Amygdala (tissue), 56 donors: ENCODE measurements around the gene GJA1.
"Not testable (repeated sequence)": the region's sequence is repeated elsewhere in the genome, so short reads cannot be mapped to it uniquely, and the experiment has no call there.

Experiments used
- DNase-seq, 56 donors: peaks; one replicate each; lab custom pipeline; 2025; lab: John Stamatoyannopoulos, UW

Gene GJA1

DNA sequence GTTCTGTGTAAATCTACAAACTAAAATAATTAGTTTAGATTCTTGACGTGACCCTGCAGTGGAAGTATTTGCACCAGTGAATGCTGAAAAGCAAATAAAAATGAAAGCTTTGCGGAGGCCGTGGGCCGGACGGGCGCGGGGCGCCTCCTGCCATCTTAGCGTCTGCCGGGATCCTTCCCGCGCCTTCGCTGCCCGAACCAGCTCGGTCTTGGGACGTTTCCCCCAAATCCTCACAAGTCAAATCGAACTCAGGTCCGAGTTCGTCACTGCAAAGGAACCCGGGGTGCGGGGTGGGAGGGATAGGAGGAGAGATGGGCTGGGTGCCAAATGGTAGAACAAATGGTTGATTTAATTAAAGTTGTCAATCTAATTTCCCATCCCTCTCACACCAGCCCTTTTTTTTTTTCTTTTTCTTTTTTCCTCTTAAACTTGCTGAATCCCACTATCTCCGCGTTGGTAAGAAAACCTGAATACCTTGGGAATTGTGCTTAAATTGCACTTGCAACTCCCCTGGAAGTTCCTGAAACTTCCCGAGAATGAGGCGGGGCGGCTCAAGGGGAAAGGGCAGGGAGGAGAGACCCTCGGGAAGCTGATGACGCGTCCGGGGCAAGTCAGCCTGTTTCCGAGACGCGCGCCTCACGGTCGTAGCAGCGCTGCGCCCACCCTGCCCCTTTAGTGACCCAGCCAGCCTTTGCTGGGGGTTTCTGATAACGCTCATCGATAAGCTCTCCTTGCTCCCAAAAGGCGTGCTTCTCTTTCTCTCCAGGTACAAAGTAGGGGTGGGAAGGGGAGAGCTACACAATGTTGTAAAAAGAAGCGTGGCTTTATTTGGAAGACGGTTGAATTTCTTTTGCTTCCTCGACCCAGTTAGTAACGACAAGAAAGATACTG is 1.8 kb downstream of the GJA1 start:
- peak in 4 of 56 donors; percentile 5 to 22 (median 11) for DNase-seq

DNA sequence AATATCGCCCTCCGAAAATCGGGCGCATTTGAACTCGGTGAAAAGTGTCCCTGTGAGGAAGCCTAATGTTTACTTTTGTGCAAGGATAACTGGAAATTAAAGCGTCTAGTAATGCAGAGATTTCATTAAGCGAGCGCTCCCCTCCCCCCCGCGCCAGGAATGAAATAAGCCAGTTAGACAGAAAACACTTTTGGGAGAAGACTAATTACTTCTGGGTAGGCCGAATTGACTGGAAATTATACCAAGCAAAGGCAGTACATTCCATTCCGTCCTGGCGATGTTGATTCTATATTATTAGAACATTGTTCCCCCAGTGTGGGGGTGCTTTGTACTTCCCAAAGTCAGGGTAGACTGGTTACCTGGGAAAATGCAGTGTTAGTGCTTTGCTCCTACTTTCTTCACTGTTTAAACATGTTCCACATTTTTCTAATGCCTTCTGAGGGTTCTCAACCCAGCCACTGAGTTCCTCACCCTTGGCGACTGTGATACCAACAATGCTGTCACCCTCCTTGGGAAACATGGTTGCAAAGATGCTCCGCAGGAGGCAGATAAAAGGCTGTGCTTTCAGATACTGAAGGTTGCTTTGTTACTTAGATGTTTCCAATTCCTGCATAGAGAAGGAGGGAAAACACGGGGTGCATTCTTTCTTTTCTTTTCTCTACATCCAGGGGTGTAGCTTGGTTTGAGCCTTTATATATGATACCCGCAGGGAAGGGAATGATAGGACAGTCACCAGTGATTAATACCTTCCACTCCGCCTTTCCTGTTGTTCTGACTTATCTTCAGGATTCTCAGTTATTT is 2.6 kb downstream of the GJA1 start:
- DNase-seq: peak in 1 of 56 donors; percentile 8

DNA sequence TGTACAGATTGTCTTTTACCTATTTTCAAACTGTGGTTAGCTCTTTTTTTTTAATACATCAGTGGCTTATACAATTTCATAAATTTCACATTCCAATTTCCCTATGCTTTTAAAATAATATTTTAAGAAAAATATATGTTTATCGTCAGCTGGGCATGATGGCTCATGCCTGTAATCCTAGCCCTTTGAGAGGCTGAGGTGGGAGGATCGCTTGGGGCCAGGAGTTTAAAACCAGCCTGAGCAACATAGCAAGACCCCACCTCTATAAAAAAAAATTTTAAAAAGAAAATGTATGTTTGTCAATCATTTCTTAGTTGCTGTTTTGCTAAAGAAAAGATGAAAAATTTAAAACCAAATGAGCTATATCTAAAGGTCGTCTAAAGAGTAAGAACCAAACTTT is 3.4 kb downstream of the GJA1 start:
- DNase-seq: no peak

DNA sequence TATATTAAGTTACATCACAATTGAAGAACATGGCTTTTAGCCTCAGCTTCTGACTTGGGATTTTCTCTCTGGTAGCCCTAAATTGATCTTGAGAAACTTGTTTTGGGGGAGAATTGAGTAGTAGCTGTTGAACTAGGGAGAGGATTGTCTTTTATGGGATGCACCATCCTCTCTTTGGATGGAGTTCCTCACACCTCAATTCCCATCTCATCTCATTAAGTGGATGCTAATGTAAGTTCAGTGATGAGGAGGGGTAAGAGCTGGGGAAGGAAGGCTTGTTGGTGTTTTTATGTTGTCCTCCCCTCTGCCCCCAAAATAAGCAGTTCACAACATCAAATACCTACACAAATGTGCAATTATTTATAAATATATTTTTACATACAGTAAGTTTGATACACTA is 4.0 kb downstream of the GJA1 start:
- DNase-seq: no peak

DNA sequence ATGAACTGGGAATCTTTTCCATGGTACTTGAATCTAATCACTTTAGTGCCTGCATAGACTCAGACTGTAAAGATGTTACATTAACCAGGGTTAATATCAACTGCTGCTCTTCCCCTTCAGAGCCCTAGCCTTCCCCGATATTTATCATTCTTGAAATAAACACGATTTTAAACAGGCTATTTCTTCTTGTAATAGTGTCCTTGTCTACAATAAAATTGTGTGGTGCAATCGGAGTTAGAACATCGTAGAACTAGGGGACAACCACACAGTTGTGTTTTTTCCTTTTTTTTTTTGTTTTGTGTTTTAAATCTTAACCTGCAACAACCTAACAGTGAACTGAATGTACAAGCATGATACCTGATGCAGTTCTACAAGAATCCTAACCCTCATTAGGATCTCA is 4.5 kb downstream of the GJA1 start:
- DNase-seq: no peak

DNA sequence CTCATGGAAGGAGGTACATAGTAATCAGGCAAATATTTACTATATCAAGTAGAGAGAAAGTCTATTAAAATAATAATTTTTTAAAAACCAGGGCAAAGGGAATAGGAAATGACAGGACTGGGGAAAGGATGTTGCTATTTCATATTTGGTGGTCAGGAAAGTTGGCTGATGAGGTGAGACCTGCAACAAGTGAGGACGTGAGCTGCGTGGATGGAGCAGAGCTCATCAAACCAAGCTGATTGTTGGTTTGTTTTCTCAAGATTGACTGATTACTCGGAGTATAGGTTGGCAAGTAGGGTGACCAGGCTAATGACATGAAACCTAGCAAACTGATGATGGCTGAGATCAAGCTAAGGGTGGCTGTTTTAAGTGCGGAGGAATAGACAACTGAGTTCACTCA is 6.0 kb downstream of the GJA1 start:
- DNase-seq: no peak

DNA sequence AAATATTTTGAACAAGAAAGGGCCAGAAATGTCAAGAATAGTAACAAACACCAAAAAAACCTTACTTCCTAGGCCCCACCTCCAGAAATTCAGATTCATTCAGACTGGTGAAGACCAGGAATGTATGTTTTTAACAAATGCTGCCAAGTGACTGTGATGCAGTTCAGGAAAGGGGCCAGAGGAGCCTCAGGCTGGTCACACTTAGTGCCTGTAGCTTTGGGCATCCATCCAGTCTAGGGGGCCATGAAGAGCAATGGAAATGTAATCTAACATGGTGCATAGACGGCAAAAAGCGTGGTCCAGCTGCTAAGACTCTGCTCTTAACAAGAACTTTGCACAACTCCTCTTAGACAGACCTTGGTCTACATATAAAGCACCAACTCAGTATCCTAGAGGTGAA is 7.1 kb downstream of the GJA1 start:
- DNase-seq: no peak

DNA sequence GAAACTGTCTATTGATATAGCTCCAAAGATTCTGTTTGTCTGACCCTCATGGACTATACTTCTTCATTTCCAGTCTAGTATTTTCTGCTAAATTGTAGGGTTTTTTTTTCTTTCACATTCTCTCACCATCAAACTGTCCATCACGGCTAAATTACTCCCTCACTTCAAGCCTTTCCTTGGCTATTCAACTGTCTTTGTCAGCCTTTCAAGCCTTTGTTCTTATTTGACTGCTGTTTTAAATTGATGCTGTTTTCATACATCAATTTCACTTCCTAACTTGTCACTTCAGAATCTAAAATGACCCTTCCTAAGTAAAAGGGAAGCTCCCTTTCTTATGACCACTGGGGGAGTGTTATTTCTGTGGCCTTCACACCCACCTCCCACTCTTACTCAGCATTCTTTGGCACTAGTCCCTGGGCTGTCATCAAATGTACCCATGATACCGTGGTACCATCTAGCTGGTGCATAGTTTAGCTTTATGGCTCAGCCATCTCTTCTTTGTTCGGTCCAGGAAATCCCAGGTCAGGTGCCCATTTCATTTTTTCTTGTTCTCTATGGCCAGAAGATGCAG is 8.6 kb downstream of the GJA1 start:
- no peak for DNase-seq

DNA sequence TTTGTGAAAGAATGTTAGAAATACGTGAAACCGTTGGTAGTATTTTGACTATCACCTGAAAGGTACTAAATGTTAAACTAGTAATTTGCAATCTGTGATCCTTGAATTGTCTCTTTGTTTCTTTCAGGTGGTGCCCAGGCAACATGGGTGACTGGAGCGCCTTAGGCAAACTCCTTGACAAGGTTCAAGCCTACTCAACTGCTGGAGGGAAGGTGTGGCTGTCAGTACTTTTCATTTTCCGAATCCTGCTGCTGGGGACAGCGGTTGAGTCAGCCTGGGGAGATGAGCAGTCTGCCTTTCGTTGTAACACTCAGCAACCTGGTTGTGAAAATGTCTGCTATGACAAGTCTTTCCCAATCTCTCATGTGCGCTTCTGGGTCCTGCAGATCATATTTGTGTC is 11.3 kb downstream of the GJA1 start:
- not testable (repeated sequence) for DNase-seq

DNA sequence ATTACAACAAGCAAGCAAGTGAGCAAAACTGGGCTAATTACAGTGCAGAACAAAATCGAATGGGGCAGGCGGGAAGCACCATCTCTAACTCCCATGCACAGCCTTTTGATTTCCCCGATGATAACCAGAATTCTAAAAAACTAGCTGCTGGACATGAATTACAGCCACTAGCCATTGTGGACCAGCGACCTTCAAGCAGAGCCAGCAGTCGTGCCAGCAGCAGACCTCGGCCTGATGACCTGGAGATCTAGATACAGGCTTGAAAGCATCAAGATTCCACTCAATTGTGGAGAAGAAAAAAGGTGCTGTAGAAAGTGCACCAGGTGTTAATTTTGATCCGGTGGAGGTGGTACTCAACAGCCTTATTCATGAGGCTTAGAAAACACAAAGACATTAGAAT is 12.3 kb downstream of the GJA1 start:
- not testable (repeated sequence) for DNase-seq

DNA sequence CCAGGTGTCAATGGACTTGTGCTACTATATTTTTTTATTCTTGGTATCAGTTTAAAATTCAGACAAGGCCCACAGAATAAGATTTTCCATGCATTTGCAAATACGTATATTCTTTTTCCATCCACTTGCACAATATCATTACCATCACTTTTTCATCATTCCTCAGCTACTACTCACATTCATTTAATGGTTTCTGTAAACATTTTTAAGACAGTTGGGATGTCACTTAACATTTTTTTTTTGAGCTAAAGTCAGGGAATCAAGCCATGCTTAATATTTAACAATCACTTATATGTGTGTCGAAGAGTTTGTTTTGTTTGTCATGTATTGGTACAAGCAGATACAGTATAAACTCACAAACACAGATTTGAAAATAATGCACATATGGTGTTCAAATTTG is 13.1 kb downstream of the GJA1 start:
- DNase-seq: not testable (repeated sequence)

DNA sequence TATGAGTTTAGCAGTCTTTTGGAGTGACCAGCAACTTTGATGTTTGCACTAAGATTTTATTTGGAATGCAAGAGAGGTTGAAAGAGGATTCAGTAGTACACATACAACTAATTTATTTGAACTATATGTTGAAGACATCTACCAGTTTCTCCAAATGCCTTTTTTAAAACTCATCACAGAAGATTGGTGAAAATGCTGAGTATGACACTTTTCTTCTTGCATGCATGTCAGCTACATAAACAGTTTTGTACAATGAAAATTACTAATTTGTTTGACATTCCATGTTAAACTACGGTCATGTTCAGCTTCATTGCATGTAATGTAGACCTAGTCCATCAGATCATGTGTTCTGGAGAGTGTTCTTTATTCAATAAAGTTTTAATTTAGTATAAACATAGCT is 13.9 kb downstream of the GJA1 start:
- no peak for DNase-seq

DNA sequence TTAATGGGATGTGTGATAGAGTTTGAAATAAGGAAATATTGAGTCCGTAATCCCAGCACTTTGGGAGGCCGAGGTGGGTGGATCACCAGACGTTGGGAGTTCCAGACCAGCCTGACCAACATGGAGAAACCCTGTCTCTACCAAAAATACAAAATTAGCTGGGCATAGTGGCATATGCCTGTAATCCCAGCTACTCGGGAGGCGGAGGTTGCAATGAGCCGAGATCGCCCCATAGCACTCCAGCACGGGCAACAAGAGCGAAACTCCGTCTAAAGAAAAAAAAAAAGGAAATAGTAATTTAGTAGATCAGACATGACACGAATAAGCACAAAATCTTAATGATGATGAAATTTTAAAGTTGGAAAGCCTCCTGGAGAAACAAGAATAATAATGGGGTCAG is 14.8 kb downstream of the GJA1 start:
- no peak for DNase-seq

DNA sequence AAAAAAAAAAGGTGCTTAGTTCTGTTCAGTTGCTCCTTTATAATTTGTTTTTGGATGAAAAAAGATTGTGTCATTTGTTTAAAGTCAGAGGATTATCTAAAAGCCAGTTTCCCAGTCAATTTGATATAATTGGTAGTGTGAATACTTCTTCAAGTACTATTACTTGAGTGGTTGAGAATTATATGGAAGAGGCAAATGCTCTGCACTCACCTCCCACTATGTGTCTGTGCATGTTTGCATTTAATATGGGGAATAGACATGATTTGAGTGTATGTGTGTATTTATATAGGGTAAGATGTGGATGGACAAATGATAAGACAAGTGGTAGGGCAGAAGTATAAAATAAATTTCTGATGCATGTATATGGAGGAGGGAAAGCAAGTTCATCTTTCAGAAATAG is 15.8 kb downstream of the GJA1 start:
- DNase-seq: no peak

DNA sequence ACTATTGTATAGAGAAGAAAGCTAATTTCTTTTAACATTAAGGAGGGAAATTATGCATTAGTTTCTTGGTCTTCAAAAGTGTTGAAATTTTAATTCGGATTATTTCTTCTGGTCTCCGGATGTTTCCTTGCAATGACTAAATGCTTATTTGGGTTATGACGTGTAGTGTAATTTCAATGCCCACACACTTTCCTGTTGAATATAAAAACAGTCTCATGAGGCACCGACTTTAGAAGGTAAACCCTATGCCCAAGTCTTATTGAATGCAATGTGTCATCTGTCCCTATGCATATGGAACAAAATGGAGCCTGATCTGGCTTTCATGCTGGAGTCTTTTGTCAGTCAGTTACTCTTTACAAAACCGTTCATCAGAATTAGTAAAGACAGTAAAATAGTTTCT is 17.7 kb downstream of the GJA1 start:
- no peak for DNase-seq

DNA sequence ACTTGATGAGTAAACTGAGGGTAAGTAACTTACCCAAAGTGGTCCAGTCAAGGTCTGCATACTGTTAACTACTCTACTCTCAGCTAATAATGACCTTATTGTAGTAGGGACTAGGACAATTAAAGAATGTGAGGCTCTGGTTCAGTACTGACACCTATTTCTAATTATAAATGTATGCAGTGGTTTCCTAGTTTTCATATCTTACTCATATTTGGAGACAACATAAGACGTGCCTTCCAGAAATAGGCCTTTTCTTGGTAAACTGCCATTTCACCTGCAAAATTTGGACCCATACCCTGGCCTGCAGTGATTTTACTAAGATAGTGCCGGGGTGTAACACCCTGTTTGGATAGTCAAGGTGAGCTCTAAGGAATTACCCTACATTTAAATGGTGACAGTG is 24.7 kb downstream of the GJA1 start:
- no peak for DNase-seq

DNA sequence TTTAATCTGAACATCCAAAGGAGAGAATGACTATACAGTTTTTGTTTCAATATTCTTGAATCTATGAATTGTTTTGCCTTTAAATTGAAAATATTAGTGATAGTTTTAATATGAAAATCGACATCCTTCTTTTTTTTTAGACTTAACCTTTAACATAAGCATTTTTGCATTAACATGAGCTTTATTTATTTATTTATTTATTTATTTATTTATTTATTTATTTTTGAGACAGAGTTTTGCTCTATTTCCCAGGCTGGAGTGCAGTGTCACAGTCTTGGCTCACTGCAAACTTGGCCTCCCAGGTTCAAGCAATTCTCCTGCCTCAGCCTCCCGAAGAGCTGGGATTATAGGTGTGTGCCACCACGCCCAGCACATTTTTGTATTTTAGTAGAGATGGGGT is 27.6 kb downstream of the GJA1 start:
- DNase-seq: no peak

DNA sequence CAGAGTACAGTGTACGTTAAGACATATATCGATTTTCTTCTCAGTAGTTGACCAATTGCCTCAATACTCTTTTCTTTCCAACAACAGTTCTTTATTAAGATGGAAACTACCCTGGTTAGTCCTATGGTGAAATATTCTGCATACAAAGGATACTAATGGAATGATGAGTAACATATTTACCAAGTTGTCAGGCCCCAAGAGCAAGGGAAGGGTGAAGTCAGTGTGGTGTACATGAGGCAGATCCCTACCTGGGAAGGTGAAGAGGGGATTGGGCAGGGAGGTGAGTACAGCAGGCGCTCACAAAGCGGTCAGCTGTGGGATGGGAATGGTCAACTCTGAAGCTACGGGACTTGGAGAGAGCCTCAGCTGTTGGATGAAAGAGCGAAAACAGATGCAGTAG is 29.7 kb downstream of the GJA1 start:
- DNase-seq: no peak

DNA sequence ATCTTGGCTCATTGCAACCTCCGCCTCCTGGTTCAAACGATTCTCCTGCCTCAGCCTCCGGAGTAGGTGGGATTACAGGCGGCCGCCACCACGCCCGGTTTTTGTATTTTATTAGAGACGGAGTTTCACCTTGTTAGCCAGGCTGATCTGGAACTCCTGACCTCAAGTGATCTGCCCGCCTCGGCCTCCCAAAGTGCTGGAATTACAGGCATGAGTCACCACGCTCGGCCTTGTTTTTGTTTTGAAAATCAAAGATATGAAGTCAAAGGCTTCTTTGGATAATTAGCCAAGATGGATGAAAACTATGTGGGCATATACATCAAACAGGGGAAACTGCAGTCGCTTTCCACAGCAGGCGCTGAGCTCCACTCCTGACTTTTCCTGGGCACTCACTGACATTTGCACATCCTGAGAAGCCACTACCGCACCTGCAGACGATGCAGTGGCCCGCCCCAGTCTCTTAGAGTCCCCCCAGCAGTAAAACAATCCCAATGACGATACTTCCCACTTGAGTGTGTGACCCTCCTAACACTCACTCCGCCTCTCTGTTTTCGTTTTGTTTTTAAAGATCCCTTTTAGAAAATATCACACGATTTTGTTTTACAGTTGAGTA is 44.1 kb downstream of the GJA1 start:
- DNase-seq: no peak

DNA sequence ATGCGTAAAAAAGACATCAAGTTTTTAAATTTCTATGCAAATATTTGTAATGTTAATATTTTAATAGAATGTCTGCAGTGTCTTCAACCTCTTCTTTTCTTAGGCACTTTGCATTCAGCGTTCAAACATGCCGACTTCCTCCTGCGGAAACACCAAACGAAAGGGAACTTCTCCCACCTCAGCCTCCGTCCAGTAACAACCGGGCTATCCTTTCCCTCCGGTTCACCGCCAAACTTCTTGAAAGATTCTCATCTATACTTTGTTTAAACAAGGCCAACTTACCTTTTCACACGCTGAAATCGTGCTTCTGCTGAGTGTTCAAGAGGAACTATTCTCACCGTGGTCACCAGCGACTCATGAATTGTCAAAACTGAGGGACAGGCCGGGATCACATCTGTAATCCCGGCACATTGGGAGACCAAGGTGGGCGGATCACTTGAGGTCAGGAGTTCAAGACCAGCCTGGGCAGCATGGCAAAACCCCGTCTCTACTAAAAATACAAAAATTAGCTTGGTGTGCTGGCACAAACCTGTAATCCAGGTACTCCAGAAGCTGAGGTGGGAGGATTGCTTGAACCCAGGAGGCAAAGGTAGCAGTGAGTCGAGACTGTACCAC is 44.8 kb downstream of the GJA1 start:
- no peak for DNase-seq
